ENCODE measurements around the gene PSMD9. TPM values are rescaled to one million over a fixed set of nuclear protein-coding genes. Genes with fewer than 3 reads are reported as not detected.
"Not testable (repeated sequence)": the region's sequence is repeated elsewhere in the genome, so short reads cannot be mapped to it uniquely, and the experiment has no call there.

The PSMD9 gene
- total RNA-seq, 1 experiment from 2014 or later, result 62.7 TPM

GRCh38 chr12:121926874-121927706 is 38.5 kb downstream of the PSMD9 start:
- ATAC-seq (no peak), DNase-seq (ENCODE audit: low read depth, low spot score) (no peak)
- Histone ChIP-seq H3K9me3 (ENCODE audit: control insufficient read depth, insufficient read depth, low read depth, low read length) (no peaks in the 10 kb centered on the region), H3K4me1 (ENCODE audit: control insufficient read depth, insufficient read depth, low read length) (peaks cover 10% of the 10 kb centered on the region), H3K4me3 (ENCODE audit: low read depth in 2 of 2, low read length in 2 of 2) (no peak overlapping the region), H3K36me3 (ENCODE audit: control insufficient read depth, insufficient read depth, low read length) (no peaks in the 10 kb centered on the region), H3K27me3 (ENCODE audit: control insufficient read depth, insufficient read depth, low read length) (no peaks in the 10 kb centered on the region), H3K27ac (ENCODE audit: low read length) (0 out of 2 replicates have a peak overlapping the region, but pooled peaks have one; percentile 24)
- BruUV-seq (replicated peaks), result no TSS peak
- intact Hi-C loops (cut with micrococcal nuclease; ENCODE audit: unreplicated experiment) (loop anchor here (10.0 kb wide), 1 partner anchor 68 kb away; no protein-coding TSS in a partner anchor), in situ Hi-C loops (cut with HindIII; ENCODE audit: low pct_unique_long_range_greater_than_20kb, low sequenced_read_pairs) (no loop called here)
- CTCF ChIA-PET, result no interaction called here
- POLR2A ChIA-PET, result no interaction called here
- TF ChIP-seq POLR2AphosphoS5 (IDR thresholded peaks at IDR 0.05; ENCODE audit: low read depth, low read length), result no peak

DNA sequence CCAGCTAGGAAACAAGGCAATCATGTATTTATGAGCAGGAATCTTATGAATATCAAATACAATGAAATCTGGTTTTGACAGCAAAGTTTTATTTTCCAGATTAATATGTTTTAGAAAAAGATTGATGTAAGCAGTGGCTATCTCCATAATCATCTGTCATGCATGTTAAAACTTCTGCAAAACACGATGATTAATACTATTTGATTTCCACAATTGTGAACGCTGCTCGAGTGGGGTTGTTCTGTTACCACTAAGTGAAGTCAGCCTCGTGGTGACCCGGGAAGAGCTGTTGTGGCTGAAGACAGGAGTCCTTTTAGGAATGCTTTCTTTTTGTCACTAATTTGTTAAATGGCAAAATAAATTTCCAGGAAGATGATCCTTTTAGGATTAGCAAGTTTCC is 39.2 kb downstream of the PSMD9 start:
- Histone ChIP-seq H3K27ac (ENCODE audit: low read length) (0 out of 2 replicates have a peak overlapping the region, but pooled peaks have one; percentile 24), H3K36me3 (ENCODE audit: control insufficient read depth, insufficient read depth, low read length) (no peaks in the 10 kb centered on the region), H3K4me1 (ENCODE audit: control insufficient read depth, insufficient read depth, low read length) (peaks cover 10% of the 10 kb centered on the region), H3K9me3 (ENCODE audit: control insufficient read depth, insufficient read depth, low read depth, low read length) (no peaks in the 10 kb centered on the region), H3K27me3 (ENCODE audit: control insufficient read depth, insufficient read depth, low read length) (no peaks in the 10 kb centered on the region), H3K4me3 (ENCODE audit: low read depth in 2 of 2, low read length in 2 of 2) (no peak overlapping the region)
- in situ Hi-C loops (cut with HindIII; ENCODE audit: low pct_unique_long_range_greater_than_20kb, low sequenced_read_pairs) (no loop called here), intact Hi-C loops (cut with micrococcal nuclease; ENCODE audit: unreplicated experiment) (loop anchor here (10.0 kb wide), 1 partner anchor 67 kb away; no protein-coding TSS in a partner anchor)
- no peak for DNase-seq (ENCODE audit: low read depth, low spot score)
- no peak for ATAC-seq
- ChIA-PET CTCF (no interaction called here), POLR2A (no interaction called here)
- TF ChIP-seq REST (IDR thresholded peaks at IDR 0.05; ENCODE audit: insufficient read depth in 1 of 2, low read depth in 2 of 2, low read length in 1 of 2) (no peak), CTCF (IDR thresholded peaks at IDR 0.05) (no peak), POLR2AphosphoS5 (IDR thresholded peaks at IDR 0.05; ENCODE audit: low read depth, low read length) (no peak), SIN3A (IDR thresholded peaks at IDR 0.05; ENCODE audit: borderline replicate concordance, insufficient read depth, low read depth, low read length) (no peak), TCF7L2 (IDR thresholded peaks at IDR 0.05; ENCODE audit: low read depth, low read length) (no peak)
- no TSS peak for BruUV-seq (replicated peaks)

DNA sequence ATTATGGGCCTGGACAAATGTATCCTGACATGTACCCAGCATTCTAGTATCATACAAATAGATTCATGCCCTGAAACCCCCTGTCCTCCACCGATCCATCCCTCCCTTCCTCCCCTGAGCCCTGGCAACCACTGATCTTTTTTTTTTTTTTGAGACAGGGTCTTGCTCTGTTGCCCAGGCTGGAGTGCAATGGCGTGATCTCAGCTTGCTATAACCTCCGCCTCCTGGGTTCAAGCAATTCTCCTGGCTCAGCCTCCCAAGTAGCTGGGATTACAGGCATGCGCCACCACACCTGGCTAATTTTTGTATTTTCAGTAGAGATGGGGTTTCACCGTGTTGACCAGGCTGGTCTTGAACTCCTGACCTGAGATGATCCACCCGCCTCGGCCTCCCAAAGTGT is 41.0 kb downstream of the PSMD9 start:
- intact Hi-C loops (cut with micrococcal nuclease; ENCODE audit: unreplicated experiment), result loop anchor here (10.0 kb wide), 1 partner anchor 65 kb away; no protein-coding TSS in a partner anchor

More for the DNA sequence above, 41.0 kb downstream of the PSMD9 start:
- H3K4me3 ChIP-seq (ENCODE audit: low read depth in 2 of 2, low read length in 2 of 2); BruUV-seq (replicated peaks); CTCF ChIA-PET; H3K4me1 ChIP-seq (ENCODE audit: control insufficient read depth, insufficient read depth, low read length); H3K9me3 ChIP-seq (ENCODE audit: control insufficient read depth, insufficient read depth, low read depth, low read length); DNase-seq (ENCODE audit: low read depth, low spot score); H3K27ac ChIP-seq (ENCODE audit: low read length); ATAC-seq; in situ Hi-C loops (cut with HindIII; ENCODE audit: low pct_unique_long_range_greater_than_20kb, low sequenced_read_pairs); H3K36me3 ChIP-seq (ENCODE audit: control insufficient read depth, insufficient read depth, low read length); H3K27me3 ChIP-seq (ENCODE audit: control insufficient read depth, insufficient read depth, low read length): not testable (repeated sequence)
- POLR2A ChIA-PET, result interaction anchor here (0.6 kb wide), 1 partner anchor 10 kb away, joined by 4 read pairs; no protein-coding TSS in a partner anchor

Data from Panc1 (cell line).